Fibroblast of skin of left biceps (primary cell): Measurements from ENCODE around the gene CMBL.
"Not testable (repeated sequence)": the region's sequence is repeated elsewhere in the genome, so short reads cannot be mapped to it uniquely, and the experiment has no call there.

Source experiments
- DNase-seq, 2 experiments: peaks; one replicate each; pipeline ENCODE4 v3.0.0-alpha.2; 2013; ENCODE audit warnings: low read depth in 2 of 2

The CMBL gene

DNA sequence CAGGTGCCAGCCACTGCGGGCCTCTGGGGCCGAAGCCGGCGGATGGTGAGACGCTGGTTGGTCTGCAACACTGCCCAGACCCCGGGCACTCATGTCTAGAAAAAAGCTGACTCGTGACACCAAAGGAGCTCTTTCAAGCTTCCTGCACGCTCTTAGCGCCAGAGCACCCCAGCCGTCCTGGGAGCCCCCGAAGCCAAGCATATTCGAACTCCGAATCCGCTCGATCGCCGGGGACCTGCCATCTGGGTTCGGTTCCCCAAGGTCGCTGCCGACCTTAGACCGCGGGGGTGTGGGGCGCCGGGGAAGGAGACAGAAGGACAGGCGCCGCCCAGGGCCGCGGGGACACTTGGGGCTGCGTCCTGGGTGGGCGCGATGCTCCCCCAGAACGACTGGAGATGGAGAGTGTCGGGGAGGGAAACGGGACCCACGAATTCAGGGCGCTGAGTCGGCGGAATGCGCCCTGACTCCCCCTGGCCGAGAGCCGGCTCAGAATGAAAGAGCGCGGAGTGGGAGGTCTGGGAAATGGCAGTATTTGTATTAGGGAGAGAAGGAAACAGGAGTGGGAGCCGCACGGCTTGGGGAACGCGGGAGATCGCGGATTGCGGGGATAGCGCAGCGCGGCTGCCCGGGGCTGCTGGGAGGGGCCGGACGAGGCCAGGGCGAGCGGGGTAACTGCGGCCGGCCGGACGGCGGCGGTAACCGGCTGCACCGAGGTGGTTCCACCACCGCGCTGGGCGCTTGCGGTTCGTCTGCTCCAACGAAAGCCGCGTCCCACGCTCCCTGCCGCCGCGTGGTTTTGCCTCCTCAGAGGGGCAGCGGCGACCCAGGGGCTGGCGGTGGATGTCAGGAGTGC lies 25.7 kb upstream of the CMBL start:
- no peak for DNase-seq

DNA sequence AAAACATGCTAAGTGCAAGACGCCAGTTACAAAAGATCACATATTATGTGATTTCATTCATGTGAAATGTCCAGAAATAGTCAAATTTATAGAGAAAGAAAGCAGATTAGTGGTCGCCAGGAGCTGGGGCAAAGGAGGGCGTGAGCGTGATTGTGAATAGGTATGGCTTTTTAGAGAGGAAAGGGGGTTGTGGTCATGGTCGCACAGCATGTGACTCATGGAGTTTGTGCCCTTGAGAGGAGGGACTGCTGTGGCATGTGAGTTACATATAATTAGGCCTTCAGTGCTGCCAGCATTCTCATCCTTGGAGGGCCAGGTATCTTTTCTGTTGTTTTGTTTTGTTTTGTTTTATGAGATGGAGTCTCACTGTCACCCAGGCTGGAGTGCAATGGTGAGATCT lies 24.6 kb upstream of the CMBL start:
- DNase-seq: no peak

DNA sequence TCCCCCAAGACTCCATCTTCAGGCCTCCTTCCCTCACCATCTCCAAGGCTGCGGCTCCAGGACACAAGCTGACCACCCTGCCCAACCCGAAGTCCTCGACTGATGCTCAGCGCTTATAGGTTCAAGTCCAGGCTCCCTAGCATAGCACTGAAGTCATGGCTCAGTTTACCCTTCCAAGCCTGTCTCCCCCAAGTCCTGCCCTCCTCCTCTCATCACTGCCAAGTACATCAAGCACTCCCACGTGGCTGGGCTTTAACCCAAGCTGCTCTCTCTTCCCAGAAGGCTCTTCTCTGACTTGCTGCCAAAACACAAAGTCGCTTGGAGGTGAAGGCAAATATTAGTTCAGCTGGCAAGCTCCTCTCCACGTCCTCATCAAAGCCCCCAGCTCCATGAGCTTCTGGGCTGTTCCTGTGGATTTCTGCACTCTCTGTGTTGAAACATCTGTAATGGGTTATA lies 23.7 kb upstream of the CMBL start:
- DNase-seq: peak; percentile 92

DNA sequence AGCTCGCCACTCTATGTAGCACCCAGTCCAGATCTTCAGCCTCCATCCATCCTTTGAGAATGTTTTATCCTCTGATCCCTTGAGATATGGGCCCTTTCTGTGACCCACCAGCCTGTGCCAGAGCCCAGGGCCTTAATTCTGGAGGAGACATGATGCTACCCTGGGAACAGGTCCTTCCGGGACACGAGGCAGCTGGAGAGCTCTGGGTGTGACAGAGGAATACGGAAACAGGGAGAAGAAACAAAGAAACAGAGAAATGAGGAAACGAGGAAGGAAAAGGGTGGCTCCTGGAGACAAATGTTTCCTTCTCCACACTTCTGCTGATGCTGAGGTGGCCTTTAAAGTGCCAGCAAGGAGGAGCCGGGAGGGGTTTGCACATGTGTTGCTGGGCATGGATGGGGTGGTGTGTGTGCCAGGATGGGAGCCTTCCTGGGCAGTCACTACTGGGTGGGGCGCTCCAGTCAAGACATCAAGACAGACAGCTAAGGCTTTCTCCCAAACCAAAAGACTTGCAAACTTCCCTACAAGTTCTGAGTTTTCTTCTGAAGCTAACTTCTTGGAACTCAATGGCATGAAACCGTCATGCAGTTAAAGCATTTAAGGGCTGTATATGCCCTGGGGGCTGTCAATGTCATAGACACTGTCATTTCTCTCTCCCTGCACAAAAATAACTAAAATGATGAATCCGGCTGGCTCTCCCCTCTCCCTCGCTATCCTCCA lies 23.0 kb upstream of the CMBL start:
- no peak for DNase-seq

DNA sequence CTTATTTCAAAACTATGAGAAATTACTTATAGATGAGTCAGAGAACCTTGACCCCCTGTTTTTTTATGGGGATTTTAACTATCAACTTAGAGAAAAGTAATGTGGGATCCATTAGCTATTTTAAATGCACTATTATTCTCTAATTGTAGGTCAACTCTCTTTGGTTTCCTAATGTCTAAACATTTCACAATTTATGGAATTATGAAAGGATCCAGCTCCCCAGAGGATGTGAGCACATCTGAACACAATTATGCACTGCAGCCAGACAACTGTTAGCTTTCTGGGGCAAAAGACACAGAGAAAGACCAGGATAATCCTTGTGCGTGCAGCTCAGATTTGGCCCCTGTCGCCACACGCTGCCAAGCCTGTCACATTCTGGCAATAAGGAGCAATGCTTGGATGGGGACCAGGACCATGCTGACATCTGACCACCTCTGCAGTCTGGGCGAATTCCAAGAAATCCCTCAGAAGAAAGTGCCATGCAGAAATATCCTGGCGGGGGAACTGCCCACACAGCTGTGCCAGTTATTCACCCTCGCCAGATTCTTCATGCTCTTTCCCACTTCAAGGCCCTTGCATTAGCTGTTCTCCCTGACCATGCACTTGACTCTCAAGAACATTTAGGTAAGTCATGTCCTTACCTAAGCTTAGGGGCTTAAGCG lies 22.2 kb upstream of the CMBL start:
- peak; percentile 88 to 92 for DNase-seq

DNA sequence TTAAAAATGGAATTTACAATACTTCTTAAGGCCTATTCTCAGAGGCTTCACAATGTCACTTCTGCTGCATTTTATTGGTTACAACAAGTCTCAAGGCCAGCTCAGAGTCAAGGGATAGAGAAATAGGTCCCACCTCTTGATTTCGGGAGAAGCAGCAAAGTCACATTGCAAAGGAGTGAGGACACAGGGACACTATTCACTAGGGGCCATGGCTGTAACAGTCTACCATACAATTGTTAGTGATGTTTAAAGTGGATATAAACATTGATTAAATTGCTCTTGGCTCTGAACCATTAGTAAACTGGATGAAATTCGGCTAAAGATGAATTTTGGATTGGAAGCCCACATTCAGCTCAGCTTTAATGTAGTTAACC lies 21.7 kb upstream of the CMBL start:
- no peak for DNase-seq

DNA sequence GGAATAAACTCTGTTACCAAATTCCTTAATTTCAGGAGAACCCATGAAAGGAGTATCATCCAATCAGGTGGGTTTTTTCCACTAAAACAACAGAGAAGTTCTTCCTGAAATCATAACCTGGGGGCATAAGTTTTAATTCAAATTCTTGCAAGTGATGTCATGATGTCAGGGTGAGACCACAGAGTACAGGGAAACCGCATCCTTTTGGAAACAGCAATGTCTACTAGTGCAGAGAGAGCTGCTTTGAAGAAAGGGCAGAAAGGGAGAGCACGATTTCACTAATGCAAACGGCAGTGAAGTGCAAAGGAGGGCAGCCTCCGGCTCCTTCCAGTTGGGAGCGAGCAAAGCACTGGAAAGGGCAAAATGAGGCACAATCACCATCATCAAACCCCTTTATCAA lies 20.6 kb upstream of the CMBL start:
- DNase-seq: no peak

DNA sequence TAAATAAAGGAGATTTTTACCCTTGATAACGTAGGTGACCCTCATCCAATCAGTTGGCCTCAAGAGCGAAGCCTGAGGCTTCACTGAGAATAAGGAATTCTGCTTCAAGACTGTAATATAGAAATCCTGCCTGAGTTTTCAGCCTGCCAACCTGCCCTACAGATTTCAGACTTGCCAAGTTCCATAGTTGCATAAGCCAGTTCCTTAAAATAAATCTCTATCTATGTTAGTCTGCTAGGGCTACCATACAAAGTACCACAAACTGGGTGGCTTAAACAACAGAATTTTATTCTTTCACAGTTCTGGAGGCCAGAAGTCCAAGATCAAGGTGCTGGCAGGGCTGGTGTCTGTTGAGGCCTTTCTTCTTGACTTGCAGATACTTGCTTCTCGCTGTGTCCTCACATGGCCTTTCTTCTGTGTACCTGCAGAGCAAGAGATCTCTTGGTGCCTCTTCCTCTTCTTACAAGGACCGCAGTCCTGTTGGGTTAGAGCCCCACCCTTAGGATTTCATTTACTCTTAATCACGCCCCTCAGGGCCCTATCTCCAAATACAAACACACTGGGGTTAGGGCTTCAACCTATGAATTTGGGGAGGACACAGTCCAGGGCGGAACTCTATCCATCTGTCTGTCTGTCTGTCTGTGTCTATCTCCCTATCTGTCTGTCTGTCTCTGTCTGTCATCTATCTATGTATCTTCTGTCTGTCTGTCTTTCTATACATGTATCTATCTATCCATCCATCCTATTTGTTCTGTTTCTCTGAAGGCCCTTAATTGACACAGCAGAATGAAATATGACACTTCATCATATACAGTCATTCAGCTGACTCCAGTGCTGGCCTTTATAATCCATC lies 17.0 kb upstream of the CMBL start:
- DNase-seq: no peak

DNA sequence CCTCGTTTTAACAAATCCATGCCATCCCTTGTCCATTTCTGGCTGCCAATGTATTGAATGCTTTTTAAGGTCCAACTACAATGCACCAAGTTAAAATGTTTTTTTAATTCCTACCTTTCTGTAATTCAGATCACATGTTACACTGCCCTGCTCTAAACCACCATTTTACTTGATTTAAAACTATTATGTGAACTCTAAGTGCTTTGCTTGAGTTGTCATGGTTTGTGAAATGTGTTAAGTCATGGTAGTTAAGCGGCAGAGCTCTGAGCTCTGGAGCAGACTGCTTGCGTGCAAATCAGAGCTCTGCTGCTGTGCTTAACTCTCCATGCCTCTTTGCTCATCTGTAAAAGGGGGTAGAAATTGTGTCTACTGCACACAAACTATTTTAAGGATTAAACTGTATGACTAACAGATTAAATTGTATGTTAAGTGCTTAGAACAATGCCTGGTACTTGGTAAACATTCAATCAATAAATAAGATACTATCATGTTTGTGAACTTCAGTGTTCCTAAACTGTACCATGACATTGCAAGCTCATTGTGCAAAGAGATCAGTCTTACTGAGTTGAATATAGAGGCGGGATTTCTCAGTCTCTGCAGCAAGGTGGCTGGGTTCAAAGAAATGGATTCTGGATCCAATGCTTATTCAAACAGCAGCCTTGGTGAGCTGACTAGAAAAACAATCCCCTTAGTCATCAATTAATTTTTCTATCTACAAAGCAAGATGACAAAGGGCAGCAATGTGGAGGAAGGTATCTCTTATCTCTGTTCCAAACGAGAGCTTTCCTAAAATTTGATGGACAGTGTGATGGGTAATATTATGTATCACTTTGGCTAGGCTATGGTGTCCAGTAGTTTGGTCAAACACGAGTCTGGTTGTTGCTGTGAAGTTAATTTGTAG lies 16.1 kb upstream of the CMBL start:
- no peak for DNase-seq

DNA sequence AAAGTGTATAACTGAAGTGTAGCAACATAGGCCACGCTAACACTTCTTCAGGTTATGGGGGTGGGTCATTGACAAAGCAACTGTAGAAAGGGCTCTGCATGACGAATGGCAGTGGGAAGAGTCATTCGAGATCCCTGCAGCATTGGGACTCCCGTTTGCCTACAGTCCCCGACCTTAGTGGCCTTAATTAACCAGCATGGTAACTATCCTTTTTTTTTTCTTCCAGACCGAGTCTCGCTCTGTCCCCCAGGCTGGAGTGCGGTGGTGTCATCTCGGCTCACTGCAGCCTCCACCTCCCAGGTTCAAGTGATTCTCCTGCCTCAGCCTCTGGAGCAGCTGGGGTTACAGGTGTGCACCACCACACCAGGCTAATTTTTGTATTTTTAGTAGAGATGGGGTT lies 14.2 kb upstream of the CMBL start:
- no peak for DNase-seq

DNA sequence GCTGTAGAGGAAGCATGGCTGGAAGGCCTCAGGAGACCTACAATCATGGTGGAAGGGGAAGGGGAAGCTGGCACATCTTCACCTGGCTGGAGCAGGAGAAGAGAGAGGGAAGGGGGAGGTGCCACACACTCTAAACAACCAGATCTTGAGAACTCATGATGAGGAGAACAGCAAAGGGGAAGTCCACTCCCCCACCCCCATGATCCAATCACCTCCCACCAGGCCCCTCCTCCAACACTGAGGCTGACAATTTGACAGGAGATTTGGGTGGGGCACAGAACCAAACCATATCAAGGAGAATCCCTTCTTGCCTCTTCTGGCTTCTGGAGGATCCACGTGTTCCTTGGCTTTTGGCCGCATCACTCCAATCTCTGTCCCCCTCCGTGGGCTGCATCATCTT lies 13.1 kb upstream of the CMBL start:
- no peak for DNase-seq

DNA sequence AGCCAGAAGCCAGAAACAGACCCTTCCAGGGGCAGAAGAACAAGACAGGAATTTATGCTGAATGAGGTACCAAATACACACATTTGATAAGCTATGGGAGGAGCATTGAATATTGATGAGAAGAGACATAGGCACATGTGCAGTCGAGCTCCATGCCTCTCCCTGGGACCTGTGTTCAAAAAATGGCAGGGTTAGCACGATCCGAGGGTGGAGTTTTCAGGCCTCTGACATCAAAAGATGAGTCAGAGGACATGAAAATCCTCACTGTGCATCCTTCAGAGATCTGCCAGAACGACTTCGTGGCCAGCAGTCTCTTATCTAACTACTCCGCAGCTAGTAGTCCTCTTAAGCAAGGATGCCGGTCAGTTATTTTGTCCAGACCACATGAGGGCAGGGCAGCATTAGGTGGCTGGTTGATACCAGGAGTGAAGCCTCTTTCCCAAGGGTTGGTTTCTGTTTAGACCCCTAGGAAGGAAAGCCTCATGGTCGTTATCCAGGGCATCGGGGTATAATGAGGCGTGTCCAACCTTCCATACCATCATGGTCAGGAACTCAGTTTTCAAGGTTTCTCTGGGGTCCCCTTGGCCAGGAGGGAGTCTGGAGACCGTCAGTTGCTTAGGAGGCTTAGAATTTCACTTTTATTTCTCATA lies 11.6 kb upstream of the CMBL start:
- DNase-seq: no peak

DNA sequence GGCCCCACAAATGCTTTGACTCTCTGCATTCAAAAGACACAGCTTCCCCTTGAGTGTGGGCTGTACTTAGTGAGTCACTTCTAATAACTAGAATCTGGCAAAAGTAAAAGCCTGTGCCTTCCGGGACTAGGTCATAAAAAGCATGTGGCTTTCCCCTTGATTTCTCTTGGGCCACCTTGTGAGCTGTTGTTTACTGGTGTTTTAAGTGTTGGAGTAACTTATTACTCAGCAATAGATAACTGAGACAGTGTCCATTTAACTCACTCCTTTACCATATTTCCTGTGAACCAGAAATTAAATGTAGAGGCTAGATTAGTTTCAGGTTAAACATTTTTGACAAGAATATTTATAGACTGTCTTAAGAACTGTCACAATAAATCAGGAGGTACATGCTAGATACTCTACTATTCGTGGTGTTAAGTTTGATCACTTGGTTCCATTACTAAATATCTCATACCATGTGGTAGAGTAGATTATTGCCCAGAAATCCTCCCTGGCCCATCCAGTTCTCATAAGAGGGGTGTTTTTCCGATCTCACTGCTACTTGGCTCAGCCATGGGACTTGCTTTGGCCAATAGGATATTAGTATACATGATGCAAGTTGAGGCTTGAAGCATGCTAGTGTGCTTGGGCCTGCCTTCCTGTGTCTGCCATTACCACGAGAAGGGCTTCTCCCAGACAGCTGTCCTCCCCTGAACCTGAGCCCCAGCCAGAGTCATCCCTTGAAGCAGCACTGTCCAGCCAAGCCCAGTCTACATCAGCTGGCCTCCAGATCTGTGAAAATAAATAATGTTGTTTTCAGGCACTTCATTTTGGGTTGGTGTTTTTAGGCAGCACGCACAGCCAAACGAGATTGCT lies 10.4 kb upstream of the CMBL start:
- no peak for DNase-seq

DNA sequence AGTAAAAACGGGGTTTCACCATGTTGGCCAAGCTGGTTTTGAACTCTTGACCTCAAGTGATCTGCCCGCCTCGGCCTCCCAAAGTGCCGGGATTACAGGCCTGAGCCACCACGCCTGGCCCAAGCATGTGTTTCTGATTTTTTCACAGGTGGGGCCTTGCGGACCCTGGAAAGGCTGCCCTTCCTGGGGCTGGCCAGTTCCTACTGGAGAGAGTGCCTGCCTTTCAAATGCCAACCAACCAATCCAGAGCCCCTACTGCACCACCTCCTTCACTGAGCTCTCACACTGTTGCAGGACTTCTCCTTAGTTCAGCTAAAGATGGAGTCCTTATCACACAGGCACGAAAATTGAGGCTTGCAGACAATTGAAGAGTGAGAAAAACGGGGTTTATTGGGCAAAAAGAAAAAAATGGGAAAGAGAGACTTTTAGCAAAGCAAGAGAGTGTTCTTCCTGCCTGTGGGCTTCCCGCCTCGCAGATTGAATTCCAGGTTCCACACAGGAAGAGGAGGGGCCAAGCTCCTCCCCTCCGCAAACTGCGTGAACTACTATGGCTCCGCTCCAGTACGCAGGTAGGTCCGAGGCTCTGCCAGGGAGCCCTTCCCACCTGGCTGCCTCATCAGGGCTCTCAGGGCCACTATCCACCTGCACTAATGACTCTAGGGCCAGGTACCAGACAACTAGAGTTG lies 8.3 kb upstream of the CMBL start:
- DNase-seq: no peak

DNA sequence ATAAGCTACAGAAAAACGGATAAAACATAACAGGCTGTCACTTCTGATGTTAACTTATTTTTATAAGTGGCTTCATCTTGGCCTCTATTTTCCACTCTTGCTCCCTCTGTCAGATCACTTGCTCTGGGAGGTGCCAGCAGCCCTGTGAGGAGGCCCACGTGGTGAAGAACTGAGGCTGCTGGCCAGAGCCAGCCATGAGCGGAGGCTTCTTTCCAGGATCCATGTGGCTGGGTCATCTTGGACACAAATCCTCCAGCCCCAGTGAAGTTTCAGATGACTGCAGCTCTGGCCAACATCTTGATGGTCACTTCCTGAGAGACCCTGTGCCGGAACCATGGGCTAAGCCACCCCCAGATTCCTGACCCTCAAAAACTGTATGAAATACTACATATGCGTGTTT lies 7.5 kb upstream of the CMBL start:
- DNase-seq: no peak

DNA sequence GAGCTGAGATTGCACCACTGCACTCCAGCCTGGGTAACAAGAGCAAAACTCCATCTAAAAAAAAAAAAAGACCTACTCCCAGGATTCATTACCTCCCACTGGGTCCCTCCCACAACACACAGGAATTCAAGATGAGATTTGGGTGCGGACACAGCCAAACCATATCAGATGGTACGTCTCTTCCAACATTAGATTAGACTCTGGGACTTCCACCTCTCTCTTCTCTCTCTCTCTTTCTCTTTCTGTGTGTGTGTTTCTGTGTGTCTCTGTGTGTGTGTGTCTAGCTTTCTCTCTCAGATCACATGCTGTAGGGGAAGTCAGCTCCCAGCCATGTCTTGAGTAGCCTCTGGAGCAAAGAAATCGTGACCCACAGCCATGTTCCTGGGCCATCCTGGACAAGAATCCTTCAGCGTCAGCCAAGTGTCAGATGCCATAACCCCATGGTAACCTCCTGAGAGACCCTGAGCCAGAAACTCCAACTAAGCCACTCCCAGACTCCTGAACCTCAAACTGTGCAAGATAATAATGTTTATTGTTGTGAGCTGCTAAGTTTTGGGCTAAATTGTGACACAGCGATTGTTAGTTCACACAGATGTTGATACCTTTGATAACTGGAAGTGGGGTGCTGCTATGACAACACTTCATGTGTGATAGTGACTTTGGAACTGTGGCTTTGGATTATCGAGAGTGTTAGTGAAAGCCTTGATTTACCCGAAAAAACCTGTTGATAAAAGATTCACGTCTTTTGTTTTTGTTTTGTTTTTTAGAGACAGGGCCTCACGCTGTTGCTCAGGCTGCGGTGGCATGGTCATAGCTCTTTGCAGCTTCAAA lies 4.1 kb upstream of the CMBL start:
- no peak for DNase-seq

DNA sequence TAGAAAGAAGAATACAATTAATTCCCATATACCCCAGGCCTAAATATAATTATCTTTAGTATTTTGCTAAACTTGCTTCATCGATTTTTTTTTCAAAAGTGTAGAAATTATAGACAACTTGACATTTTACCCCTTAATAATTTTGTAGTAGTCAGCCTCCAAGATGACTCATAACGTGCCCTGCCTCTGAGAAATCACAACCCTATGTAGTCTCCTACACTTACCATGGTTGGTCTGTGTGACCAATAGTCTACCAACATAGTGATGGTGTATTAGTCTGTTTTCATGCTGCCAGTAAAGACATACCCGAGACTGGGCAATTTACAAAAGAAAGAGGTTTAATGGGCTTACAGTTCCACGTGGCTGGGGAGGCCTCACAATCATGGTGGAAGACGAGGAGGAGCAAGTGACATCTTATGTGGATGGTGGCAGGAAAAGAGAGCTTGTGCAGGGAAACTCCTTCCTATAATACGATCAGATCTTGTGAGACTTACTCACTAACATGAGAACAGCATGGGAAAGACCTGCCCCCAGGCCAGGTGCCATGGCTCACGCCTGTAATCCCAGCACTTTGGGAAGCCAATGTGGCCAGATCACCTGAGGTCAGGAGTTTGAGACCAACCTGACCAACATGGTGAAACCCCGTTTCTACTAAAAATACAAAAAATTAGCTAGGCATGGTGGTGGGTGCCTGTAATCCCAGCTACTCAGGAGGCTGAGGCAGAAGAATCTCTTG lies 3.3 kb upstream of the CMBL start:
- not testable (repeated sequence) for DNase-seq
